Measurements from ENCODE around the gene CLASRP. TPM values are rescaled to one million over a fixed set of nuclear protein-coding genes. Genes with fewer than 3 reads are reported as not detected.
A peak's percentile ranks its signal among the peaks of the same experiment; 100 is the strongest.

The CLASRP gene
- total RNA-seq, 1 donor = 17.0 TPM

GRCh38 chr19:45074744-45075300 lies 36.0 kb downstream of the CLASRP start:
- H2AFZ ChIP-seq (ENCODE audit: low read length) = no peak overlapping the region
- no peak overlapping the region for H3K27ac ChIP-seq (ENCODE audit: low read depth, low read length)
- H3K36me3 ChIP-seq (ENCODE audit: insufficient read depth, low read length) = peaks cover 7% of the 10 kb centered on the region
- no peaks in the 10 kb centered on the region for H3K9me3 ChIP-seq (ENCODE audit: low read depth, low read length)
- H3K4me3 ChIP-seq (ENCODE audit: insufficient read depth, low read length) = no peak overlapping the region
- no peaks in the 10 kb centered on the region for H3K27me3 ChIP-seq (ENCODE audit: insufficient read depth, low read length)
- H3K4me2 ChIP-seq (ENCODE audit: insufficient read depth, low read length) = no peak overlapping the region
- TF ChIP-seq CTCF (IDR thresholded peaks at IDR 0.05; ENCODE audit: extremely low read depth, low read depth, low read length) = no peak
- H4K20me1 ChIP-seq (ENCODE audit: insufficient read depth, low read length) = no peaks in the 10 kb centered on the region
- peaks cover 10% of the 10 kb centered on the region for H3K79me2 ChIP-seq (ENCODE audit: insufficient read depth, low read length)
- H3K4me1 ChIP-seq (ENCODE audit: insufficient read depth, low read length) = peaks cover 7% of the 10 kb centered on the region
- DNase-seq (ENCODE audit: insufficient read length, low spot score, missing footprints) = peak; percentile 50

GRCh38 chr19:45075301-45076028 lies 36.6 kb downstream of the CLASRP start:
- Histone ChIP-seq H3K79me2 (ENCODE audit: insufficient read depth, low read length) (peaks cover 16% of the 10 kb centered on the region), H3K4me3 (ENCODE audit: insufficient read depth, low read length) (peak overlapping the region; percentile 68), H3K4me1 (ENCODE audit: insufficient read depth, low read length) (peaks cover 14% of the 10 kb centered on the region), H3K9me3 (ENCODE audit: low read depth, low read length) (no peaks in the 10 kb centered on the region), H3K27ac (ENCODE audit: low read depth, low read length) (no peak overlapping the region), H3K27me3 (ENCODE audit: insufficient read depth, low read length) (no peaks in the 10 kb centered on the region), H3K4me2 (ENCODE audit: insufficient read depth, low read length) (peak overlapping the region; percentile 78), H4K20me1 (ENCODE audit: insufficient read depth, low read length) (peaks cover 3% of the 10 kb centered on the region), H3K36me3 (ENCODE audit: insufficient read depth, low read length) (peaks cover under 1% of the 10 kb centered on the region), H2AFZ (ENCODE audit: low read length) (peak overlapping the region; percentile 51)
- DNase-seq (ENCODE audit: insufficient read length, low spot score, missing footprints) = peak; percentile 95
- no peak for TF ChIP-seq CTCF (IDR thresholded peaks at IDR 0.05; ENCODE audit: extremely low read depth, low read depth, low read length)

- peaks cover 24% of the 10 kb centered on the region for H3K79me2 ChIP-seq (ENCODE audit: insufficient read depth, low read length)
- no peaks in the 10 kb centered on the region for H3K27me3 ChIP-seq (ENCODE audit: insufficient read depth, low read length)
- no peak for TF ChIP-seq CTCF (IDR thresholded peaks at IDR 0.05; ENCODE audit: extremely low read depth, low read depth, low read length)
- no peaks in the 10 kb centered on the region for H3K36me3 ChIP-seq (ENCODE audit: insufficient read depth, low read length)
- no peak within 1 kb of the TSS for H3K27ac ChIP-seq (ENCODE audit: low read depth, low read length)
- peak; percentile 97 for DNase-seq (ENCODE audit: insufficient read length, low spot score, missing footprints)
- peak within 1 kb of the TSS; percentile 78 for H3K4me2 ChIP-seq (ENCODE audit: insufficient read depth, low read length)
- peak within 1 kb of the TSS; percentile 75 for H2AFZ ChIP-seq (ENCODE audit: low read length)
- H3K9me3 ChIP-seq (ENCODE audit: low read depth, low read length) = no peaks in the 10 kb centered on the region
- H3K4me1 ChIP-seq (ENCODE audit: insufficient read depth, low read length) = peaks cover 16% of the 10 kb centered on the region
- peak within 1 kb of the TSS; percentile 68 for H3K4me3 ChIP-seq (ENCODE audit: insufficient read depth, low read length)
- peaks cover 3% of the 10 kb centered on the region for H4K20me1 ChIP-seq (ENCODE audit: insufficient read depth, low read length)
Measured at GRCh38 chr19:45076029-45076850, 37.4 kb downstream of the CLASRP start, which contains the start of gene ZNF296. Gene ZNF296 (minus strand): TSS chr19:45076478. CDS start chr19:45076373, 105 bp downstream.

Data from osteoblast (primary cell).